NCI-H146 treated with DMSO at 0.1 percent for 48 hours (cell line): ENCODE data around the gene BLOC1S3.

Source experiments
- DNase-seq: peaks from one replicate; lab custom pipeline; 2025; ENCODE audit not compliant: unreplicated experiment; lab: John Stamatoyannopoulos, UW

BLOC1S3 gene

GRCh38 chr19:45161738-45162607 lies 16.6 kb upstream of the BLOC1S3 start:
- DNase-seq = peak; percentile 19

- DNase-seq = no peak
Measured at GRCh38 chr19:45162608-45163143, 15.9 kb upstream of the BLOC1S3 start.

GRCh38 chr19:45163156-45163555 lies 15.4 kb upstream of the BLOC1S3 start:
- no peak for DNase-seq

GRCh38 chr19:45163751-45164460 lies 14.7 kb upstream of the BLOC1S3 start:
- no peak for DNase-seq

- DNase-seq = no peak
Measured at GRCh38 chr19:45164577-45165335, 13.8 kb upstream of the BLOC1S3 start.

GRCh38 chr19:45166723-45167252 lies 11.8 kb upstream of the BLOC1S3 start:
- no peak for DNase-seq

- DNase-seq = no peak
Measured at GRCh38 chr19:45168767-45169351, 9.7 kb upstream of the BLOC1S3 start.

GRCh38 chr19:45169602-45170001 lies 9.0 kb upstream of the BLOC1S3 start:
- DNase-seq = no peak

GRCh38 chr19:45170146-45171106 lies 8.2 kb upstream of the BLOC1S3 start:
- no peak for DNase-seq

GRCh38 chr19:45171211-45171623 lies 7.4 kb upstream of the BLOC1S3 start:
- DNase-seq = no peak

GRCh38 chr19:45172173-45172572 lies 6.4 kb upstream of the BLOC1S3 start:
- no peak for DNase-seq

GRCh38 chr19:45172611-45173208 lies 5.9 kb upstream of the BLOC1S3 start:
- no peak for DNase-seq

- DNase-seq = no peak
Measured at GRCh38 chr19:45173816-45174215, 4.8 kb upstream of the BLOC1S3 start.

- DNase-seq = no peak
Measured at GRCh38 chr19:45175515-45176345, 2.9 kb upstream of the BLOC1S3 start.

GRCh38 chr19:45177817-45178261 lies 745 bp upstream of the BLOC1S3 start, which contains the start of gene TRAPPC6A:
TRAPPC6A (minus strand) TSS chr19:45178237; CDS start chr19:45178218, 19 bp downstream.
- peak; percentile 48 for DNase-seq

- no peak for DNase-seq
Measured at GRCh38 chr19:45179072-45179891, 698 bp downstream of the BLOC1S3 start.

- DNase-seq = no peak
Measured at GRCh38 chr19:45179892-45180370, 1.3 kb downstream of the BLOC1S3 start.
